Cortex of kidney (tissue), 1 donor: Measurements from ENCODE around the gene TMEM258.

Experiments
- DNase-seq: peaks from one replicate; lab custom pipeline; 2025; lab: John Stamatoyannopoulos, UW

Gene TMEM258

GRCh38 chr11:61757213-61757862 is 35.1 kb downstream of the TMEM258 start:
- DNase-seq: no peak

GRCh38 chr11:61756452-61757212 is 35.8 kb downstream of the TMEM258 start:
- DNase-seq: no peak

GRCh38 chr11:61756147-61756451 is 36.3 kb downstream of the TMEM258 start:
- DNase-seq: no peak

- DNase-seq: no peak
Observed at GRCh38 chr11:61754534-61755482, 37.6 kb downstream of the TMEM258 start.

GRCh38 chr11:61753672-61754071 is 38.7 kb downstream of the TMEM258 start:
- no peak for DNase-seq

GRCh38 chr11:61752925-61753521 is 39.4 kb downstream of the TMEM258 start:
- no peak for DNase-seq

- DNase-seq: no peak
Observed at GRCh38 chr11:61752117-61752924, 40.1 kb downstream of the TMEM258 start, which contains the start of gene MYRF. TSS of gene MYRF (plus strand) at chr11:61752636. CDS start at chr11:61752745, 109 bp downstream.

GRCh38 chr11:61751384-61751783 is 41.0 kb downstream of the TMEM258 start:
- no peak for DNase-seq

GRCh38 chr11:61750631-61751273 is 41.6 kb downstream of the TMEM258 start:
- DNase-seq: no peak

- no peak for DNase-seq
Observed at GRCh38 chr11:61749591-61750217, 42.7 kb downstream of the TMEM258 start.

- DNase-seq: no peak
Observed at GRCh38 chr11:61747967-61748285, 44.5 kb downstream of the TMEM258 start.

GRCh38 chr11:61747192-61747966 is 45.0 kb downstream of the TMEM258 start:
- DNase-seq: no peak

- DNase-seq: no peak
Observed at GRCh38 chr11:61746442-61747191, 45.8 kb downstream of the TMEM258 start.

GRCh38 chr11:61745781-61746441 is 46.5 kb downstream of the TMEM258 start:
- DNase-seq: no peak

GRCh38 chr11:61744609-61745156 is 47.7 kb downstream of the TMEM258 start:
- DNase-seq: no peak

GRCh38 chr11:61744181-61744580 is 48.2 kb downstream of the TMEM258 start:
- DNase-seq: no peak

GRCh38 chr11:61743486-61744095 is 48.8 kb downstream of the TMEM258 start:
- DNase-seq: no peak

- no peak for DNase-seq
Observed at GRCh38 chr11:61742391-61742790, 50.0 kb downstream of the TMEM258 start.
